Activated T-cell treated with anti-CD3 and anti-CD28 coated beads, Interleukin-2, amount 50 U/mL, for 72 hours (primary cell): ENCODE results near the gene RHBDL2. TPM values are rescaled to one million over a fixed set of nuclear protein-coding genes. Genes with fewer than 3 reads are reported as not detected.
"Not testable (repeated sequence)": the region's sequence is repeated elsewhere in the genome, so short reads cannot be mapped to it uniquely, and the experiment has no call there.

Experiments
- ATAC-seq, 2 donors: fragments of 150-1000 bp; cut with Tn5 transposase; replicated peaks in 1 of 2; 2 replicates each; pipeline ENCODE4 v1.10.0; 2021; ENCODE audit warnings: moderate library complexity in 2 of 2, mild to moderate bottlenecking in 1 of 2
- DNase-seq, 2 donors: peaks; one replicate each; pipeline ENCODE4 v3.0.0; 2021 to 2022; ENCODE audit warnings: mixed read lengths in 1 of 2
- H3K27ac Mint-ChIP-seq: one replicate; pipeline ENCODE4 v1.8.0; 2022; ENCODE audit warnings: mild to moderate bottlenecking, moderate library complexity, mixed read lengths
- H3K27me3 Mint-ChIP-seq: one replicate; pipeline ENCODE4 v1.8.0; 2022; ENCODE audit warnings: low read depth, mixed read lengths
- H3K36me3 Mint-ChIP-seq, 2 donors: one replicate each; pipeline ENCODE4 v1.8.0; 2022; ENCODE audit warnings: mixed read lengths in 2 of 2, mild to moderate bottlenecking in 1 of 2; ENCODE audit not compliant: insufficient read depth in 2 of 2
- H3K4me1 Mint-ChIP-seq: one replicate; pipeline ENCODE4 v1.8.0; 2022; ENCODE audit warnings: low read depth, mixed read lengths
- H3K4me3 Mint-ChIP-seq, 2 donors: one replicate each; pipeline ENCODE4 v1.8.0; 2022; ENCODE audit warnings: mild to moderate bottlenecking in 2 of 2, mixed read lengths in 2 of 2, moderate library complexity in 2 of 2
- H3K9me3 Mint-ChIP-seq, 2 donors: one replicate each; pipeline ENCODE4 v1.8.0; 2022; ENCODE audit warnings: mixed read lengths in 2 of 2
- total RNA-seq, 2 donors: library from RNA; stranded (reverse); gene quantifications; one replicate each; pipeline ENCODE4 v1.2.3, GENCODE V29; 2022

RHBDL2 gene
- total RNA-seq, 2 donors from 2014 or later: not detected

DNA sequence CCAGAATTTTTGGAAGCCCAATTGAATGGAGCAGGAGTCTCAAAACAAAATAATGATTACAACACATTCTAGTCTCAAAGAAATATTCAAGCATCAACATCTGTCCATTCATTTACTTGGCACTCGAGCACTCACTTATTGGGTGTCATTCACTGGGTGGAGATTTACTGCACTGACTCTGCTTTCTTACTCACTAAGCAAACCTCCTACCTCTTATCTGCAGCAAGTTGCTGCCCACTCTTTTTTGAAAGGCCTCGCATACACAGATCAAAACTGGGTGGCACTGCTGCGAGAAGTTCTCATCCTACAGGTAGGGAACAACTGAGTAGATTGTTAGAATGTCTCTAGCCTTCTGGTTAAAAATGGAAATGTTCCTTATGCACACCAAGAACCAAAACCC is 18.0 kb downstream of the RHBDL2 start:
- no peak overlapping the region for H3K27ac Mint-ChIP-seq
- no peaks in the 10 kb centered on the region for H3K27me3 Mint-ChIP-seq
- ATAC-seq: peak; percentile 53 to 90
- no peaks in the 10 kb centered on the region for H3K36me3 Mint-ChIP-seq
- peaks cover 6% of the 10 kb centered on the region for H3K4me1 Mint-ChIP-seq
- no peak overlapping the region for H3K4me3 Mint-ChIP-seq
- H3K9me3 Mint-ChIP-seq: no peaks in the 10 kb centered on the region
- peak in 1 of 2 donors; percentile 5 for DNase-seq

DNA sequence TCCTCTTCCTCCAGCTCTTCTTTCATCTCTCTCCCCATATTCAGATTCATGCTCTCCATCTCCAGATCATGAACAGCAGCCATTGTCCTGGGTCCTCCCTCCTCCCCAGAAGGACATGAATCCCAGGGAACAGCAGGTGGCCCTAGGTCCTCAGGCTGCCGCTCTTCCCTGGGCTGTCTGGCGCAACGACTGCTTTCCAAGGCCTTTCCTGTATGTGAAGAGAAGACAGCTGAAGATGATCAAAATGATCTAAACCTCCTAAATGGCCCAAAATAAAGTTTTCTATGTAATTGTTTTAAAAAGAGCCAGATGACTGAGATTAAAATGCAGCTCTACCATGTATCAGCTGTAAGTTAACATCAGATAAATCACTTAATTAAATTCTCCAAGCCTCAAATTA is 22.5 kb downstream of the RHBDL2 start:
- Mint-ChIP-seq H3K4me1 (peaks cover 19% of the 10 kb centered on the region), H3K9me3 (no peaks in the 10 kb centered on the region), H3K36me3 (no peaks in the 10 kb centered on the region), H3K4me3 (no peak overlapping the region), H3K27ac (no peak overlapping the region), H3K27me3 (no peaks in the 10 kb centered on the region)
- ATAC-seq (no peak), DNase-seq (no peak)

DNA sequence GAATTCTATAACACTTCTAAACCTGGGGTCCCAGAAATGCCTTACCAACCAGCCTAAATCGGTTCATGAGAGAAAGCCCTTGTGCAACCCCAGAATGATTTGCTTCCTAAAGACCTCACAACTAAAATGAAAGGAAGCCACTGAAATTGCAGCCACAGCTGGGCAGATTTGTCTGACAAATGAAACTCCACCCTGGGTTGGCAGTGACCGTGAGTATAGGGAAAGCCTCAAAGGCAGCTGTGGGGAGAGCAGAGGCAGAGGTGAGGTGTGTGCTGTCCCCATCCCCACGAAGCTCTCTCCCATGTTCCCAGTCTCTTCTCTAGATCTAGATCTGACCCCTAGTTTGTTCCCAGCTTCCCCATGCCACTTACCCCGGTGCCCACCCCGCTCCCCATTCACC is 23.1 kb downstream of the RHBDL2 start:
- H3K36me3 Mint-ChIP-seq: no peaks in the 10 kb centered on the region
- ATAC-seq (no peak), DNase-seq (no peak)
- no peak overlapping the region for H3K4me3 Mint-ChIP-seq
- peaks cover 16% of the 10 kb centered on the region for H3K4me1 Mint-ChIP-seq
- H3K9me3 Mint-ChIP-seq: no peaks in the 10 kb centered on the region
- H3K27me3 Mint-ChIP-seq: no peaks in the 10 kb centered on the region
- no peak overlapping the region for H3K27ac Mint-ChIP-seq

DNA sequence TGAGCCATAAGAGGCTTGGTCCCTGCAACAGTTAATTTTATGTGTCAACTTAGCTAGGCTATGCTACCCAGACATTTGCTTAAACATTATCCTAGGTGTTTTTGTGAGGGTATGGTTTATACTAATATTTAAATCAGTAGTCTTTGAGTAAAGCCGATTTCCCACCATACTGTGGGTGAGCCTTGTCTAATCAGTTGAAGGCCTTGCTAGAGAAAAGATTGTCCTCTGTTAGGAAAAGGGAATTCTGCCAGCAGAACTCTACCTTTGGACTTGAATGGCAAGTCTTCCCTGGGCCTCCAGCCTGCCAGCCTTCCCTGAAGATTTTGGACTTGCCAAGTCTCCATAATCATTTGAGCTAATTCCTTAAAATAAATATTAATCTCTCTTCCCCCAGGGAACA is 23.9 kb downstream of the RHBDL2 start:
- Mint-ChIP-seq H3K36me3 (no peaks in the 10 kb centered on the region), H3K27ac (no peak overlapping the region), H3K9me3 (no peaks in the 10 kb centered on the region), H3K4me1 (peaks cover 13% of the 10 kb centered on the region), H3K27me3 (no peaks in the 10 kb centered on the region), H3K4me3 (no peak overlapping the region)
- DNase-seq: no peak
- ATAC-seq: no peak

DNA sequence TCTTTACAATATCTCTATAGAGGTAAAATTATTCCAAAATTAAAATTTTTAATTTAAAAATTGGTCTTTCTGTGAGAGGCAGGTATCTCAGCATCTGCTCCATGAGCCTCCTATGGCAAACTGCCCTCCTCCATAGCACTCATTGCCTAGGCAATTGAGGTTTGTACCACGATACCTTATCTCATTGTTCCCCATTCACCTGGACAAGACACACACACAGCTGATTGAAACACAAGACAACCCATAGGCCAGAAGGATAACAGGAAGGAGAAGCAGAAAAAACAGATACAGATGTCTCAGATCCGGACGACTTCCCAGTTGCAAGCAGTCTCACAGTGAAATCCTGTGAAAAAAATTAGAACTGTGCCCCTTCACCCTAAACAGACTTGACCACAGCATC is 24.3 kb downstream of the RHBDL2 start:
- Mint-ChIP-seq H3K9me3 (no peaks in the 10 kb centered on the region), H3K36me3 (no peaks in the 10 kb centered on the region), H3K27ac (no peak overlapping the region), H3K4me3 (no peak overlapping the region), H3K27me3 (no peaks in the 10 kb centered on the region), H3K4me1 (peaks cover 13% of the 10 kb centered on the region)
- DNase-seq (no peak), ATAC-seq (no peak)

DNA sequence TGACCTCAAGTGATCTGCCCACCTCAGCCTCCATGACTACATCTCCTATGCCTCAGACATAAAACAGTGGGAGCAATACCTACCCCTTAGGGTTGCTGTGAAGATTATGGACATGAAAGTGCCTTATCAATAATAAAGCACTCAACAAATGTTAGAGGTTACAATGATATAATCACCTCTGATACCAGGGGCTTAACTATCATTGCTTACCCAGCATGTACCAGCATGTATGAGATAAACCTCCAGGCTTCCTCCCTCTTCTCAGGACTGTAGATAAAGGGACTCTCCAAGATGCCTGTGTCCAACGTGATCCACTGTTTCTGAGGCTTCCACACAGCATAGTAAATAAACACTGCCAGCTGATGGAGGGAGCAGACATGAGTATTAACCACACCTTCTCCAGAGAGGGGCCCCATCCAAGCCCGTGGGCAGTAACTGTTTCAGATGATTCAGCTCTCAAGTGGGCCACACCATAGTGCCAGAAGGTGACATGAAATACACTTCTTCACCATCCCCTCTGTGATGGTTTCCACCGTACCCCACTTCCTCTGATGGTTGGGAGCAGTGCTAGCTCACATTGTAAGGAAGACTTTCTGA is 26.2 kb downstream of the RHBDL2 start:
- no peaks in the 10 kb centered on the region for H3K36me3 Mint-ChIP-seq
- H3K27ac Mint-ChIP-seq: no peak overlapping the region
- peaks cover 13% of the 10 kb centered on the region for H3K4me1 Mint-ChIP-seq
- H3K9me3 Mint-ChIP-seq: no peaks in the 10 kb centered on the region
- peak; percentile 72 to 80 for ATAC-seq
- DNase-seq: peak; percentile 8 to 20
- H3K4me3 Mint-ChIP-seq: no peak overlapping the region
- no peaks in the 10 kb centered on the region for H3K27me3 Mint-ChIP-seq

DNA sequence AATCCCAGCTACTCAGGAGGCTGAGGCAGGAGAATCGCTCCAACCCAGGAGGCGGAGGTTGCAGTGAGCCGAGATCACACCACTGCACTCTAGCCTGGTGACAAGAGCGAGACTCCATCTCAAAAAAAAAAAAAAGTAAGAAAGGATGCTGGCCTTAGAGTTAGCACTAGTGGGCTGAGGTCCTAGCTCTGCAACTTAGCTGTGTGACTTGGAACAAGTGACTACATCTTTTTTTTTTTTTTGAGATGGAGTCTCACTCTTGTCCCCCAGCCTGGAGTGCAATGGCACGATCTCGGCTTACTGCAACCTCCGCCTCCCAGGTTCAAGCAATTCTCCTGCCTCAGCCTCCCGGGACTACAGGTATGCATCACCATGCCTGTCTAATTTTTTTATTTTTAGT is 26.7 kb downstream of the RHBDL2 start:
- H3K27me3 Mint-ChIP-seq, H3K27ac Mint-ChIP-seq, H3K36me3 Mint-ChIP-seq, ATAC-seq, DNase-seq, H3K9me3 Mint-ChIP-seq, H3K4me3 Mint-ChIP-seq: not testable (repeated sequence)
- peaks cover 13% of the 10 kb centered on the region for H3K4me1 Mint-ChIP-seq

DNA sequence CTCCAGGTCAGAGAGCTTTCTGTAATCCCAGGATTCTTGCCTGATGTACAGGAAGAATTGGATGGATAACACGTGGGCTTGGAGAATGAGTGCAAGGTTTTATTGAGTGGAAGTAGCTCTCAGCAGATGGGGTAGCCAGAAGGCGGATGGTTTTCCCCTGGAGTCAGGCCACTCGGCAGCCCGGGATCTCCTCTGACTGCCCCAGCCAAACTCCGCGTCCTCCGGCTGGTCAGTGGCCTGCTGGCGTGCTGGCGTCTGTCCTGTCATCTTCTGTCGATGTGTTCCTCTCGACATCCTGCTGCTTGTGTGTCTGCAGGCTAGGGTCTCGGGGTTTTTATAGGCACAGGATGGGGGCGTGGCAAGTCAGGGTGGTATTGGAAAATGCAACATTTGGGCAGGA is 32.8 kb downstream of the RHBDL2 start:
- Mint-ChIP-seq H3K4me3 (no peak overlapping the region), H3K27me3 (no peaks in the 10 kb centered on the region), H3K27ac (no peak overlapping the region), H3K4me1 (no peaks in the 10 kb centered on the region), H3K9me3 (peaks cover 3 to 4% of the 10 kb centered on the region in 2 donors), H3K36me3 (peaks cover 3 to 9% of the 10 kb centered on the region in 2 donors)
- ATAC-seq: no peak
- DNase-seq: no peak

DNA sequence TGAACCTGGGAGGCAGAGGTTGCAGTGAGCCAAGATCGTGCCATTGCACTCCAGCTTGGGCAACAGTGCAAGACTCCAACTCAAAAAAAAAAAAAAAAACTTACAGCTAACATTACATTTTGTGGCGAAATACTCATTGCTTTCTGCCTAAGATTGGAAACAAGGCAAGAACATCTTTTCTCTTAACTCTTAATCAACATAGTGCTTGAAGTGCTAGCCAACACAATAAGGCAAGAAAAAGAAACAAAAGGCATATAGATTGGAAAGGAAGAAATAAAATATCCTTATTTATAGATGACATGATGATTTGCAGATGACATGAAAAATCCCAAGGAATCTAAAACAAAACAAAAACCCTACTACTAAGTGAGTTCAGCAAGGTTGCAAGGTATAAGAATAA is 35.6 kb downstream of the RHBDL2 start:
- H3K36me3 Mint-ChIP-seq: peaks cover 3 to 9% of the 10 kb centered on the region in 2 donors
- no peaks in the 10 kb centered on the region for H3K4me1 Mint-ChIP-seq
- H3K27ac Mint-ChIP-seq: no peak overlapping the region
- DNase-seq (no peak), ATAC-seq (no peak)
- no peak overlapping the region for H3K4me3 Mint-ChIP-seq
- H3K27me3 Mint-ChIP-seq: no peaks in the 10 kb centered on the region
- H3K9me3 Mint-ChIP-seq: peaks cover 3 to 4% of the 10 kb centered on the region in 2 donors

DNA sequence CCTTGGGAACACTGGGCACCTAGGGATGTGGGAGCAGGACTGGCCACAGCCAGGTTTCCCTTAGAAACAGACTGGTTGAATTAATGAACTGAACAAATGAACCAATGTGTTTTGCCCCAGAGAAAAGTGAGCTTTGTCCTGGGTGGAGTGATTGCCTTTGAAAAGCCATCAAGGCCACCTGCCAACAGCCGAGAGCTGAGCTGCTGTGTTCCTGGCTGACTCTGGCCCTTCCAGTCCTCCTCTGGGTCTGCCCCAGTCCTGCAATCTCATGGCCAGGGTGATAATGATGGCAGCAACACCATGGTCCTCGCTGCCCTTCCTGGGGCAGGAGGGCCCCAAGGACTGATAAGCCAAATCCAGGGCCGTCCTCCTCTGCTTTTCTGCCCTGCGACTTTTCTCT is 42.1 kb downstream of the RHBDL2 start:
- no peak overlapping the region for H3K4me3 Mint-ChIP-seq
- ATAC-seq (no peak), DNase-seq (no peak)
- H3K4me1 Mint-ChIP-seq: no peaks in the 10 kb centered on the region
- no peaks in the 10 kb centered on the region for H3K27me3 Mint-ChIP-seq
- H3K36me3 Mint-ChIP-seq: no peaks in the 10 kb centered on the region
- H3K9me3 Mint-ChIP-seq: no peaks in the 10 kb centered on the region
- H3K27ac Mint-ChIP-seq: no peak overlapping the region

DNA sequence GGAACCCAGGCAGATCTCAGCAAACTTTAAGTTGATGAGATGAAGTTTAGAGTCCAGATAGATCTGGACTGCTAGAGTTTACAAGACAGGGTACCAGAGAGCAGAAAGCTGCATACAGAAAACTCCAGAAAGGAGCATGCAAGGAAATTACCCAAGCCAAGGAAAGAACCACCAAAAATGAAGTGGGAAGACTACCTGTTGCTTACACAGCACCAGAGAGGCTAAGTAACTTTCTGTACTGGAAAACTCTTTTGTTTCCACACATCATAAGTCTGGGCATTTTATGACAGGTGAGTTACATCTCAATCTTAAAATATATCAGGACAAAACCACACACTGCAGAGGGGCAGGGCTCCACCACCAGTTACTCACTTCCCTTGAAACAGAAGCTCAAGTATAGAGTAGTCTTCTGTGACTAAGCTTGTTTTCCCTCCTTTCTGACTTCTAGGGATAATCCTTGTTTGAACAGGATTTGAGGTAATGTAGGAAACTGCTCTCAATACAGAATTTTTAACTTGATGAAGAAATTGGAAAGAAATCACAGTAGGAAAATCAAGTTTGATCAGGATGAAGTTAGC is 42.9 kb downstream of the RHBDL2 start:
- peak in 1 of 2 donors; percentile 57 for ATAC-seq
- Mint-ChIP-seq H3K9me3 (no peaks in the 10 kb centered on the region), H3K4me1 (no peaks in the 10 kb centered on the region), H3K27me3 (no peaks in the 10 kb centered on the region), H3K27ac (peak overlapping the region; percentile 33), H3K4me3 (no peak overlapping the region), H3K36me3 (no peaks in the 10 kb centered on the region)
- DNase-seq: no peak

DNA sequence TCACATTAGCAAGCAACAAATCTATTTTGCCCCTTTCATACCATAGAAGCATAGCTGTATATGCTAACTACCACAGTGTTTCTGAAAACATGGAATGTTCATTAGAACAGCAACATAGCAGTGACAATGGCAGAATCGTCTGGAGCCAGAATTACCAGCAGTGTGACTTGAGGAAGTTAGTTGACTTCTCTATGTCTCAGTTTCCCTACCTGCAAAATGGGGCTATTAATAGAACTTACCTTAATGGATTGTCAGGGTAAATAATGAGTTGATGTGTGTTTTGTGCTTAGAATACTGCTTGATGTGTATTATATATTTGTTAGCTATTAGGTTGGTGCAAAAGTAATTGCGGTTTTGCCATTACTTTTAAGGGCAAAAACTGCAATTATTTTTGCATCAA is 45.5 kb downstream of the RHBDL2 start:
- no peak overlapping the region for H3K4me3 Mint-ChIP-seq

DNA sequence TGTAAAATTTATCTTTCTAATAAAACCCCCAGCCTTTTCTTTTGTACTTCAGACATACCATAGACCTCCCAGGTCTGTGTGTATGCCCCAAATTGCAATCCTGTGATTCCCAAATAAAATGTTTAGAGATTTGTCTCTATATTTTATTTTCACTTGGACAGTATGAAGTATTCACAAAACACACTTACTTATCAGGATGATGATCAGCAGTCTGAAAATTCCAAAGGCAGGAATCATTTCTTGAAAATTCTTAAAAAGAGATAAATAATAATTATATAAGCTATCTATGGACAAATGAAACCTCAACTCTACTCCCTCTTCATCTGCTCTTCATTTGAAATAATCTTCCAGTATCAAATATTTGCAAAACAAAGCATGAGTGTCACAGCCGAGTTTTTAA is 48.7 kb downstream of the RHBDL2 start:
- Mint-ChIP-seq H3K27me3 (no peaks in the 10 kb centered on the region), H3K4me1 (no peaks in the 10 kb centered on the region), H3K27ac (no peak overlapping the region), H3K4me3 (no peak overlapping the region), H3K9me3 (no peaks in the 10 kb centered on the region), H3K36me3 (no peaks in the 10 kb centered on the region)
- ATAC-seq: no peak
- DNase-seq: no peak

More for the DNA sequence above, 45.5 kb downstream of the RHBDL2 start:
- H3K4me1 Mint-ChIP-seq: no peaks in the 10 kb centered on the region
- no peaks in the 10 kb centered on the region for H3K9me3 Mint-ChIP-seq
- H3K27ac Mint-ChIP-seq: no peak overlapping the region
- H3K36me3 Mint-ChIP-seq: no peaks in the 10 kb centered on the region
- DNase-seq (no peak), ATAC-seq (no peak)
- no peaks in the 10 kb centered on the region for H3K27me3 Mint-ChIP-seq

DNA sequence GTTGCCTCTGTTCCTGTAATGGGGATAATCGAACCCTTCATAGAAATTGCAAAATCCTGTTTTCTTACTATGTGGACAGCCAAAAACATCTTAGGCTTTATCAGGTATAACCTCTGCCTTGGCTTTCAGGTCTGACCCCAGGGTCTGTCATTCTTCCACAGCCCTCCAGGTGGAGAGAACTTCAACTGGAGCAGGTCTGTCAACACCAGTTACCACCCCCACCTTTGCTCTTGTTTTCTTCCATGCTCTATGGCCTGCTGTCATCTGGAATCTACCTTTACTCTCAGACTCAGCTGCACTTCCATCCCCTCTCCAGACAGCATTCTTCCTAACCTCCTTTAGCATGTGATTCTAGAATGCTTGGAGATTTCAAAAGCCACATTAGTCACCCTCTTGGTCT is 49.9 kb downstream of the RHBDL2 start:
- Mint-ChIP-seq H3K4me3 (no peak overlapping the region), H3K4me1 (no peaks in the 10 kb centered on the region), H3K9me3 (no peaks in the 10 kb centered on the region), H3K27me3 (no peaks in the 10 kb centered on the region), H3K36me3 (no peaks in the 10 kb centered on the region), H3K27ac (no peak overlapping the region)
- DNase-seq: no peak
- ATAC-seq: no peak
